Measurements from ENCODE around the gene PNLIPRP2.

Gene PNLIPRP2

DNA sequence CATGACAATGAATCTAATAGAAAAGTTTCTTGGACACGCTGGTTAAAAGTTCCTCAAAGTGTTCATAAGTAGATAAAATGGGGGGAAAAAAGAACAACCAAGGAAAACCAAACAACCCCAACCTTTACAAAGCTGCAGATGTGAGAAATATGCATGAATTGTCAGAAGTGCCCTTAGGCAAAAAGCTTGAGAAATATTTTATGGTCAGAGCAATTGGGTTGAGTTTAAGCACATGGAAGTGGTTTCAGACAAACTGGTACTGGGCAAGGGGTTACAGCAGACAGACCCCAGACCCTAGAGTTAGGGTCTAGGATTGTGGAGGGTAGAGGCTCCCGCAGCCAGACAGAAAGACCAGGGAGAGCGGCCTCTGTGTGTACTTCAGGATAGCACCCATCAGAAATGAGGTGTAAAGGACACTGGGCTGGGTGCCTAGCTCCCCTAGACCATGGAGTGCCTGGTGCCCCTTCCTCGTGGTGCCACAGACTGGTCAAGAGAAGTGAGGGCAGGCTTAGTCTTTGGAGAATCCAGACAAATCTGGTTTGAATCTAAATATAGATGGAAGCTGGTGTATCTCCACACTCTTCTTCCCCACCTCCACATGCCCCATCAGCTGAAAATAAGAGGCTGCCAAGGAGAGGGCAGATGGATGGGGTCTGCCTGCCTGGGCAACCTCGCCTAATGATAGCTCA lies 37.3 kb downstream of the PNLIPRP2 start:
- no peak for DNase-seq

DNA sequence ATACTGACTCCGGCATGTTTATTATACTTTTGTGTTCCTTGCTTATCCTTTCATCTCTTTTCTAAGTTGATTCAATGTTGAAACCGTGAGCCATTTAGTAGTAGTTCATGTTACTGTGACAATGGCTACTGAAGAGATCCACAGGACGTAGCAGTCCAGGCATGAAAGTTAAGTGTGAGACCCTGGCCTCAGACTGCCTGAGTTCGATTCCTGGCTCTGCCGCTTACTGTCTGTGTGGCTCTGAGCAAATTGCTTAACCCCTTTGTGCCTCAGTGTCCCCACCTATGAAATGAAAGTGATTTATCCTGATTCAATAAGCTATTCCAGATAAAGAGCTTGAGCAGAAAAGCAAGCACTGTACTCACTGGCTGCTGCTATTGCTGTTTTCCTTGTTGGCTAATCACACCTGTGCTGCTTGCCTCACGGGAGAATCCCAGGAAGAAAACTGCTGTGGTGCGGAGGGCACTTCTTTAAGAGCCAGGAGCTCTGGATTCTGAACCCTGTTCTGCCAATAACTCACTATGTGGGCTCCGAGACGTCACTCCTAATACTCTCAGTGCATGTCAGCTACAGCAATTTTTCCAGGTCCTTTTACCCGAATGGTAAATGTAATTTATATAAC lies 38.4 kb downstream of the PNLIPRP2 start:
- DNase-seq, result no peak

DNA sequence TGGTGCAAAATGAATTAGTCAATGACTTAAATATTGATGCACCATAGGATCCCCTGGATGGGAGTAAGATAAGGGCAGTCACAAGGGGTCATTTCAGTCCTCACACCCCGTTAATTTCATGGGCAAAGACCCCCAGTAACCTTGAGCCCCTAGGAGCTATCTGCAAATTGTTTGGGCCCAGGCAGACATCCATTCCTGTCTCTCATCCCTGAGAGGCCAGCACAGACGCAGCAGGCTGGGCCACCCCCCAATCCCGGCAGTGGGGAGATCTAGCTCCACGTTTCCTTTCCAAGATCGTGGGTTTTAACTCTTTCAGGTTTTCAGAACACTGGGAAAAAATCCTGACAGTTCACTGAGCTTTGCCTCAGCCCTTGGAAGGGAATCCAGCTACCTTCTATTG lies 40.1 kb downstream of the PNLIPRP2 start:
- DNase-seq, result no peak

DNA sequence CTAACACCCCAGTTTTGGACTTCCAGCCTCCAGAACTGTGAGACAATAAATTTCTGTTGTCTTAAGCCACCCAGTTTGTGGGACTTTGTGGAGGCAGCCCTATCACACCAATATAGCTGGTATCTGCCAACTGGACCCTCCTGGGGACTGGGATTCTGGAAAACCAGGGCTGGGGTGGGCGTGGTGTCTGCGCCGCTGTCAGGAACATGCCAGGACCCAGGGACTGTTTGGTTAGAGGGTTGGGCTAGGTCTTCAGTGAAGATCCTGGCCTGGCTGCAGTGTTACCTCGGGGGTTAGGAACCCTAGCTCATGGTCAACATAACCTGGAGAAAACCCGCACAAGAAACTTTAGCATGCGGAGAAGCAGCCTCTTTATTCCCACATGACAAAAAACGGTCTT lies 42.6 kb downstream of the PNLIPRP2 start:
- DNase-seq, result no peak

DNA sequence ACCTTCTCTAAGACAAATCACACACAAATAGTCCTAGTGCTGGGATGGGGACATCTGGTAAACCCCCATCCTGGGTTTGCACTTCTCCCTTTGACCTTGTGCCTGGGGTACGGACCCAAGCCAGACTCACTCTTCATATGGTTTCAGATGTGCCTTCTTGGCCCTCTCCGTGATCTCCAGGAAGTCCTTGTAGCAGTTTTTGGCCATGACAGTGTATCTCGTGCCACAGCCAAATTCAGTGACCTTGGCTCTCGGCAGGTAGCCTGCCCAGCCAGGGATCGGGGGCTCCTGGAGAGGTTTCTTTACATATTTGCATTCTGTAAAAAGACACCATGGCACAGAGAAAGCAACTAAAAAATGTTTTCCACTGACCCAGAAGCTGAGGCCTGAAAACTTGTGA lies 43.9 kb downstream of the PNLIPRP2 start:
- DNase-seq, result no peak

DNA sequence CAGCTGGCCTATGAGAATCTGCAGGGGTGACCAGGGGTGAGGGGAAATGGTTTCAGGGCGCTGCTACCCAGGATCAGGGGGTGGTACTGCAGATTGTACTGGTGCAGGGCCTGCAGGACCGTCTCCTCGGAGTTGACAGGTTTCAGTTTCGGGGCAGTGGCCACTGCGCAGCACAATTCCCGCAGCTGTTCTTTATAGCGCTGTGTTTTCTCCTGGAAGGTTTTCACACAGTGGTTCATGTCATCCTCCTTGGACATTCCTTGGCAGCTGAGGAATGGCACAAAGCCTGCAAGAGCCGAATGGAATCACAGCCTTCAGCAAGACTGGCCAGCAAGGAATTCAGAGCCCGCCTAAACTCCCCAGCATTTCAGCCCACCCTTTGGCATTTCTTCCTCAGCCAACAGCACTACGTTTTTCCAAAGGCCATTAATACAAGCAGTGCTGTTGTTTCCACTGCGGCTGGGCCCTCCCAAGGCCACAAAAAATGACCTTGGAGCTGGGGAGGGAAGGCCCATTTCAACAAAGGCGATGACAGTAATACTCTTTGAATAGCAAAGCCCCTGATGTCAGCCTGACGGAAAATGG lies 44.9 kb downstream of the PNLIPRP2 start:
- no peak for DNase-seq

DNA sequence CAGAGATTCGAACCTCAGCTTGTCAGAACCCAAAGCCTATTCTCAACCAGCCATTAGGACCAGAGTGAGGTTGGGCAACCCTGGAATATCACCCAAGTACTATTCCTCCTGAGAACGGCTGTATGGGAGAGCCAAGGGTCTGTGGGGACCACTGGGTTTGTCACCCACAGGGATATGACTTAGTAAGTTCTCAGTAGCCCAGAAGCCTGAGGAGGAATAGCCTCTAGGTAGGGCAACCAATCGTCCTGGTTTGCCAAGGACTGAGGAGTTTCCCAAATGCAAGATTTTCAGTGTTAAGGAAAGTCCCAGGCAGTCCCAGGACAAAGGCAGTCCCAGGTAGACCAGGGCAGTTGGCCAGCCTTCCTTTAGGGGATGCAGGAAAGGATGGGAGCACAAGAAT lies 46.7 kb downstream of the PNLIPRP2 start:
- no peak for DNase-seq

DNA sequence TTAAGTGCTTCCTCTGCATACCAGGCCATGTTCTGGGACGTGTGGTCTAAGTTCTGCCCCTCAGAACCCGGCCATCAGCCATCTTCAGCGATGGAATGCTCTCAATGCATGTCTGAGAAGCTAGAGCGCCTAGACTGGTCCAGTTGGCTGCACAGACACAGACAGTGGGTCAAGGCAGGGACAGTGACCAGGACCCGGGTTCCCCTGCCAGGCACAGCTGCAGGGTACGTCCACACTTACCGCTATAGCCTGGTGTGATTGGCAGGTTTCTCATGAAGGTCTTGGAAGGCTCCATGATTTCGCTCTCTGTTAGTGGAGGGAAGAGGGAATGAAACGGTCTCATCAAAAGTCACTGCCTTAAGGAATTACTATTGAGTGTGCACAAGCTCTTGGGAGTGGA lies 47.3 kb downstream of the PNLIPRP2 start:
- DNase-seq, result no peak

DNA sequence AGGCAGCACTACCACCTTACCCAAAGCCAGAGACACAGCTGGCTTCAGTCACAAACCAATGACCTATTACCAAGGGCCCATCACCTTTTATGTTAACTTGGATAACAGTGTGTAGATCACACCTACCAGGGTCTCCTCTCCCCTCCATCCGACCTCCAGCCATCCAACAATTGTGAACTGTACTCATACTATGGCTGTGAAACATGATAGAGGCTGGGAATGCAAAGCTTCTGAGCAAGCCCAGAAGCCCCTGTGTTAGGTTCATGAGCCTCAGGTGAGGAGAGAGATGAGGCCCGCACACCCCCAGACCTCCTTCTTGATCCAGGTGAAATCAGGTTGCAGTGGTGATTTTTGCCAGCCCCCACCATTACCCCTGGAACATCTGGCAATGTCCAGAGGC lies 47.7 kb downstream of the PNLIPRP2 start:
- no peak for DNase-seq

DNA sequence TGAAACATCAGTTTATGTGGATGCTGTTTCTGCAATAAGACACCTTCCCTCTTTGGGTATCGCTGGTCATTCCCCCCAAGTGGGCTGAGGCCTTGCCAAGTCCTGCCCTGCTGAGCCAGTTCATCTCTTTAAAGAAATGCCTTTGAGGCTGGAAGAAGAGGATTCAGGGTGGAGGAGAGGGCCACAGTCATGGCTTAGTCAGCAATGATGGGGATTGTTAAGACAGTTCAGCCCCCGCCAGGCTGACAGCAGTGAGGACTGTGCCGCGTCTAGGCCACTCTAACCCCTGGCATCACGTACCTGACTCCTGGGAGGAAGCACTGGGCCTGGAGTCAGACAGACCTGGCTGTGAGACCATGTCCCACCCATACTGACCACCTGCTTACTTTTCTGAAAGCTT lies 48.3 kb downstream of the PNLIPRP2 start:
- no peak for DNase-seq

DNA sequence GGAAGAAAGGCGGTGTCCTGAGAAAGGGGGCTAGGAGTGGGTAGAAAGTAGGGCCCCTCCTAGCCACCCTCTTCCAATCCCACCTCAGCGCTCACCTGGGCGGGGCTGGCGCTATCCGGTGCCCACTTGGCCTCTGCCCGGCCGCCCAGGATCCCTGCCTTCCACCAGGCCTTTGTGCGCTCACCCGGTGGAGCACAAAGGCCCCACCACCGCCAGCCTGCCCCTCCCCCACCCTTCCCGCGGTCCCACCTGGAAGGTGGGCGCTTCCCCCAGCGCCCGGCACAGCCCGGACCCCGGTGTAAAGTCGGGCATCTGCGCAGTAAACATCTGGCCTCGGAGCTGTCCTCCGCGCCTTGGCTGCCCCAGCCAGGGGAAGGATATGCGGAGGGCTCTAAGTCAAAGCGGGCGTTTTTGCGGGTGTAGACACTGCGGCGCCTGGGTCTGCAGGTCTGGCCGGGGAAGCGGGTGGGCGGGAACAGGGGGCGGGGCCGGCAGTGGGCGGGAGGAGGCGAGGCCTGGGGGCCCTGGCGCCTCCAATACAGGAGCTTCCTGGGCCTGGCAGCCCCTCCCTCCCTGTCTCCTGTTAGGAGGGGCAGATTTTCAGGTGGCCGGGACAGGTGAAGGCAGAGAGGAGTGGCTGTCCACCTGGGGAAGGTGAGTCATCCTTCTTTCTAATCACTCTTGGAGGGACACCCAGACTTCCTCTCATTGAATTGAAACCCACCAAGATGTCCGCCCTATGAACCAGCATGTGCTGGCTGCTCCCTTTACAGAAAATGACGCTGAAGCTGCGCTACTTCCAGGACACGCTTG lies 49.3 kb downstream of the PNLIPRP2 start:
- DNase-seq, result no peak

DNA sequence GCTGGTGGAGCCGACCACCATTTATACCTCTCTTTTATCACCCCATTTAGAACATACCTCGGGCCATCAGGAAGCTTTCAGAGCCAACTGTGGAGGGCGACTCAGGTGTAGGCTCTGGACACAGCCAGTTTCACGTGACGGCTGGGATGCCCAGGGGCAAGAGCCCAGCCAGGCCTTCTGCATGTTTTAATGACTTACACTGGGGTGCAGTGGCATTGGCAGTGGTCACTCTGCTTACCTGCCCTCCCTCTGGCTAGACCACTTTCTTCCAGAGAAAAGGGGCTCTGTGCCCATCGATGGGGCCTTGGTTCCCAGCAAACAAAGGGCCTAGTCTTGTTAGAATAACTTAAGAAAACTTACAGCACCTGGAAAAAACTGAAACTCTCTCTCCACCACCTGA lies 50.0 kb downstream of the PNLIPRP2 start:
- no peak for DNase-seq

DNA sequence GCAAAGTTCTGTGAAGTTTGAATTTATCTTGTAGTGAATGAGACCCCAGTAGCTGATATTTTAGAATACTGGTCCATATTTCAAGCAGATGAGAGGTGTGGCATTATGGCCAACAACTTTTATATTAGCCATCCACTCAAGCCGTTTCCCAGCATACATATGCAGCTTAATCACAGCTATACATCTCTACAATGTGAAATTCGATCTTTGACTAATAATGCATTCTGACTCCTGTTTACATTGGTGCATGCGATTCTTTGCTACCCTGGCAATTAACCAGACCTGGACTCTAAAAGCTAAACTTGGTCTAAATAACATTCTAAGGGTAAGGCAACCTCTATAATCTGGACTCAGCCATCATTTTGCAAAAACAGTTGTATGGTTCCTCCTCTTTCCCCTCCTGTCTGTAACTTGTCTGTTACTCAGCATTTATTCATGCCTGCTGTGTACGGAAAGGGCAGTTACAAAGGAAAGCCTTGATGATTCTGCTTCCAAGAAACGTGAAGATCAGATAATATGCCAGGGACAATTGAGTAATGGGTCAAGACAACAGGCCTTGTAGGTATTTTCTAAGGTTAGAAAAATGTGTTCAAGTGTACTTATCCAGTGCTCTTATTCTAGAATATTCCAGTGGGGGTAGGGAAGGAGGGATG lies 50.6 kb downstream of the PNLIPRP2 start:
- DNase-seq, result no peak

DNA sequence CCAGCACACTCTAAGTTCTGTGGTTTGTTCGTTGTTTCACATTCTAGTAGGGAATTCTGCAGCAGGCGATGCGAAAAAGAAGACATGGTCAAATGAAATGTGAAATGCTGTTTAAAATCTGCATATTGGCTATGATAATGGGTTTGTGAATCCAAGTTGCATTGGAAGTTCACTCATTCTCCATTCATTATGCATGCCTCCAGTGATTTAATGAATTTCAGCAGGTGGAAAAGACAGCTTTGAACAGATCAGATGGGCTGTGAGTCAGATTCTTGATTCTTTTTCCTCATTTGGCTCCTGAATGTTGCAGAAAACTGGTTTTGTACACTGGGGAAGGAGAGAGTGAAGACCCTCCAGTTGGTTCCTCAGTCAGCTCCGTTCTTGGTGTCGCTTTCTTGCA lies 52.1 kb downstream of the PNLIPRP2 start:
- DNase-seq, result no peak

DNA sequence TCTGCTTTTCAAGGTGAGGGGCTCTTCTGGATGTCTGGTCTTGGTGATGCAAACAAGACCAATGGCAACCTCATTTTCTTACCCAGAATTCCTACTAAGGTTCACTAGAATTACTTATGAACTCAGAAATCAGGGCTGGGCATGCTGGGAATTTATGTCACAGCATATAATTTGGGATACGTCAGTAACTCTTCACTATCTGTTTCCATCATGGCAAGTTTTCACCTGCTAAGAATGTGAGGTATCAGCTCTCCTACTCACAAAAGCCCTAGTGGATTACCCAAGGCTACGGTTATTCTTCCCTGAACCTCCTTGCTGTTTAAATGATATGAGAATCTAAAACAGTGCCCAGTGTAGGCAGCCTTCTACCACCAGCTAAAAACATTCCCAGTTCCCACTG lies 53.1 kb downstream of the PNLIPRP2 start:
- DNase-seq, result no peak

DNA sequence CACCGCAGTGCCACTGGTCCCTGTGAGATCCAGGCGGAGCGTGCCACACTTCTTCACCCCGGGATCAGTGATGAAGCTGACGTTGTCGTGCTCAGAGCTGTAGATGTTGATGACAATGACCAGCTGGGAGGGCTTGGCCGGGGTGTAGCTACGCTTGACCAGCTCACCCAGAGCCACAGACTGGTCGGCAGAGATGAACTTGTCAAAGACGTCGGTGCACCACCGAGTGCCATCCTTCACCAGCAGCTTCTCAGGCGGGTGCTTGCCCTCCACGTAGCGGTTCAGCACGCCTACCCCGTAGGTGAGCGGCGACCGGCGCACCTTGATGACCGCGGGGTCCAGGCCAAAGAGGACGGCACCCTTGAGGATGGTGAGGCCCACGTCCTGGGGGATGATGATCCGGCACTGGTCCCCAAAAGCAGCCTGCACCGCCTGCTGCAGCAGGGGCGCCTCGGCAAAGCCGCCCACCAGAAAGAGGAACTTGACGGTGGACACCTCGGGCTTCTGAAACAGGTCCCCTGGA lies 54.2 kb downstream of the PNLIPRP2 start:
- DNase-seq, result no peak

DNA sequence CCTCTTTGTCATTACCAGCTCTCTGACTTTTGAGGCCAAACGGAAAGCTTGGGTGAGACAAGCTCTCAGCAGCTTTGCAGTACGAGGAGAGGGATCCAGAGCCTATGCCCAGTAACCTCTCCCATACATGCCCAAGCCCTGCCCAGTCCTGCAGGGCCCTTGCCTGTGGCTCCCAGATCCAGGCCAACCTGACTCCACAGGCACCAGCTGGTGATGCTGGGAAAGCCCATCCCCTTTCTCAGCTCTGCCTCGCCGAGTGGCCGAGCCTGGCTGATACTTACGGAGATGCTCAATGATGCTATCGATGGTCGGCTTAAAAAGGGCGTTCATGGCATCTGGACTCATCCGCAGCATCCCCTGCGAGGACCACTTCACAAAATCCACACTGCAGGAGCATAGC lies 55.4 kb downstream of the PNLIPRP2 start:
- DNase-seq, result no peak

DNA sequence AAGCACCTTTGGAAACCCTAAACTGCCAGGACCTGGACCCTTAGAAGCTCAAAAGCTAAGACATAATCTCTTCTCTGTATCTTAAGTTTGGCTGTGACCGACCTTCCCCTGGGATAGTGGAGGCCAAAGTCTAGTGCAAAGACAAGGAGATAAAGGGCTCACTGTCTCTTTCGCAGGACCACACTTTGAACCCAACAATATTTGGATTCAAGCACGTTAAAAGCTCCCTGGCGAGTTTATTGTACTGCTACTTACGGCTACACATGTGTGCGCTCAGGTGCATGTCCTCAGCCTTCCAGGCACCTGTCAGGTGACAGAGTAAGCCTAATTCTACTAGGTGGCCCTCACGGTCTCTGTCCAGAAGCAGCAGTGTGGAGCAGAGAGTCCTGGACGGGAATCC lies 55.9 kb downstream of the PNLIPRP2 start:
- DNase-seq, result no peak

DNA sequence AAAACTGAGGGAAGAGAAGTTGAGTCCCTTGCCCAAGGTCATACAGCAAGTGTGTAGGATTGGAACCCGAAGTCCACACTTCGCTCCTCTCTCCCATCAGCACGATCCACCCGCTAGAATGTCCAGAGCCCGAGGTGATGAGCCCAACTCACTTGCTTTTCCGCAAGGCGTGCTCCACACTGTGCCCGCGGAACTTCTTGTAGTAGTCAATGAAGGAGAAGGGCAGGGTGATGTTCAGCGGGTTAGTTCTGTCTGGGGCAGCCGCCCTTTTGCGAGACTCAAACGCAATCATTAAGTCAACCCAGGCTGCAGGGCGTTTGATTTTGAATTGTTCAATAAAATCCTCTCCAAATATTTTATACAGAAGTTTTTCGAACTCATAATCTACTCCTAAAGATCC lies 58.6 kb downstream of the PNLIPRP2 start:
- no peak for DNase-seq

DNA sequence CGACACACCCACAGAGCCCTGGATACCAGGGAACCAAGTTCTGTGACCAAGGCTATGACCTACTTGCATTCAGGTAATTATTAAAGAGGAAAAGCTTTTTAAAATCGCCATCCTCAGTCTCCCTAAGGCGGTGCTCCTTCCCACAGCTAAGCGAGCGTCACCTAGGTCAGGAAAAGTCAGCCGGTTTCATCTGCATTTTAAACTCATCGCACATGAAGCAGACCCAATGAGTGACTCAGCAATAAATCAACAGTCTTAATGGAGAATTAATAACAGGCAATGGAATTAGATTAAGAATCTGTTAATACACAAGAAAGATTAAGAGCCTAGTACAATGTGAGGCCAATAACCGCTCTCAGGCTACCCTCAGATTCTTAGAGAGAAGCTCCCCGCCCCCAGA lies 62.4 kb downstream of the PNLIPRP2 start:
- DNase-seq, result no peak

DNA sequence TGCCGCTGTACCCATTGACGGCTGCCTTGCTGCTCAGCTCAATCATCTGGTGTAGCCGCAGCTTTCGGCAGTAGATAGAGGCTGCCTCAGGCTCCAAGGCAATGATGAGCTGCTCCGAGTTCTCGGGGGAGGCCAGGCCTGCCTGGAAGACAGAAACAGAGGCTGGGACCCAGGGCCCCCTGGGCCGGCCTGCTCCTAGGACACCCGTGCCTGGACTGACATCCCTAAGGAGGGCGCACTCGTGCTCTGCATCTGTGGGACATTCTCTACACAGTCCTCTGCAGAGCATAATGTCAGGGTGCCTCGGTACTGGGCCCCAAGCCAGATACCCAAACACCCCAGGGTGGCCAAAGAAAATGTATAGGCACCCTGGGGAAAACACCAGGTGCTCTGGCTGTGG lies 63.1 kb downstream of the PNLIPRP2 start:
- DNase-seq, result no peak

DNA sequence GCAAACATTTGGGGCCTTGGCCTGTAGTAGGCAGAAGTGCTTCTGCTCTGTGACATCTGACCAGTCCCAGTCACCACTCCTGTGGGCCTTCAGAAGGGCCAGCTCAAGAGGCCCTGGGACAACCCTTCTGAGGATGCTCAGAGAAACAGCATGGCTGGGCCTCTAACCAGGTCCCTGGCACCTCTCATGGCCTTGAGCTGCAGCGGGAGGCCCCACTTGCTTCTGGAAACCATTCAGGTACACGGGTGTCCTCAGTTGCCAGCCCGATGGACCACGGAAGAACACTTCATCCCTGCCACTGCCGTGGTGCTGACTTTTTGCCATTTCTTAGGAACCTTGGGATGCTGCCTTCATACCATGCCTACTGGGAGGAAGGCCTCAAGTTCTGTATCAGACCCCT lies 64.0 kb downstream of the PNLIPRP2 start:
- DNase-seq, result no peak

DNA sequence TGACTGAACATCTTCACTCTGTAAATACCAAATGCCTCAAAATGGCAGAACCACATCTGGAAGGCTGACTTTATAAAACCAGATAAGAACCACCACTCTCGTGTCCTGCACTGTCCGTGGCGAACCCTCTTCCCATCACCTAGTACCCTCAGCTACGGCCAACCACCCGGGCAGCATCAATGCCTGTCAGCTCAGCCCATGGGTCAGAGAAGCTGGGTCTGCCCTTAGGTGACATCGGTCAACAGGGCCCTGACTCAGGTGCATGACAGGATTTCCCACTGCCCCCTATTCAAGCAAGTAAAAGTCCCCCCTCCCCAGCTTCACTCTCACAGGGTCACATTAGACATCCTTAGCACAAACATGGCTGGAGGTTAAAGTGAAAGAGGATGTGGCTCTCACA lies 65.1 kb downstream of the PNLIPRP2 start:
- no peak for DNase-seq
